ENCODE results near the gene SLC24A4. TPM values are rescaled to one million over a fixed set of nuclear protein-coding genes. Genes with fewer than 3 reads are reported as not detected.

Gene SLC24A4
- total RNA-seq, 1 donor from 2014 or later, result 0.27 TPM

DNA sequence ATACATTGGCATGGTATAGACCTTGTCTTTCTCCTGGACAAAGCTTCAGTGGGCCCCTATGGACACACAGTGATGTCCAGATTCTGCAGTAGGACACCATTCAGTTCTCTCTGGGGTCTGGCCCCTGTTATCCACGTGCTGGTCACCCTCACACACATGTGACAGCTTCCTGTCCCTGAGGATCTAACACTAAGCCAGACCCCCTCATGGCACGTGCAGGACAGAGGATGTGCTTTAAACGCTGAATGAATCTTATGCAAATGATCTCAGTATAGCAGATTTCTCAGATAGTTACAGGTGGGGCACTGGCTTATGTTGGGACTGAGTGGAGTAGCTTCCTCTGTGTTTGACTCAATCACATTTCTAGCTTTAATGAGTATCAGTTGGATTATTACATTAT, 33.7 kb downstream of the SLC24A4 start:
- DNase-seq (no peak), ATAC-seq (ENCODE audit: poor library complexity) (no peak)
- intact Hi-C loops (cut with DNase I), result no loop called here

GRCh38 chr14:92360651-92361370, 37.8 kb downstream of the SLC24A4 start:
- no peak for DNase-seq
- no peak for ATAC-seq (ENCODE audit: poor library complexity)
- intact Hi-C loops (cut with DNase I), result no loop called here

- ATAC-seq (ENCODE audit: poor library complexity) (no peak), DNase-seq (no peak)
- intact Hi-C loops (cut with DNase I), result no loop called here
Measured at GRCh38 chr14:92362781-92363235, 39.8 kb downstream of the SLC24A4 start.

- DNase-seq, result no peak
- ATAC-seq (ENCODE audit: poor library complexity), result no peak
- intact Hi-C loops (cut with DNase I), result no loop called here
Measured at GRCh38 chr14:92366237-92366636, 43.3 kb downstream of the SLC24A4 start.

GRCh38 chr14:92368001-92368400, 45.0 kb downstream of the SLC24A4 start:
- intact Hi-C loops (cut with DNase I), result no loop called here
- DNase-seq (no peak), ATAC-seq (ENCODE audit: poor library complexity) (no peak)

- intact Hi-C loops (cut with DNase I), result no loop called here
- no peak for DNase-seq
- ATAC-seq (ENCODE audit: poor library complexity), result no peak
Measured at GRCh38 chr14:92369097-92369496, 46.1 kb downstream of the SLC24A4 start.

DNA sequence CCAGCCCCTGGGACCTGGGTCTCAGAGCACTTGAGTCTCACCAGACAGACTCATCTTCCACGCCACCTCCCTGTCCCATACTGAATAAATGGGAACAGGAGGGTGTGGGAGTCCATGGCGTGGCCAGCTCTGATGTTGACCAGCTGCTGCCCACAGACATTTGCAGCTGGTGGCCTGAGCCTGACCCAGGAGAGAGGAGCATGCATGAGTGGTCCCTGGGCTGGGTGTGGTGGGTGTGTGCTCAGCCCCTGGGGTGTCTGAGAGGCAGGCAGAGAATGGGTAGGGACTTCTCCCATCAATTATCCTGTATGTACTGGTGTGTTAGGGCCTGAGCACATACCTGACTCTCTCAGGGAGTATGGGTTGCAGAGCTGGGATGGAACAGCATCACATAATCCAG, 49.3 kb downstream of the SLC24A4 start:
- intact Hi-C loops (cut with DNase I), result no loop called here
- ATAC-seq (ENCODE audit: poor library complexity) (no peak), DNase-seq (no peak)

DNA sequence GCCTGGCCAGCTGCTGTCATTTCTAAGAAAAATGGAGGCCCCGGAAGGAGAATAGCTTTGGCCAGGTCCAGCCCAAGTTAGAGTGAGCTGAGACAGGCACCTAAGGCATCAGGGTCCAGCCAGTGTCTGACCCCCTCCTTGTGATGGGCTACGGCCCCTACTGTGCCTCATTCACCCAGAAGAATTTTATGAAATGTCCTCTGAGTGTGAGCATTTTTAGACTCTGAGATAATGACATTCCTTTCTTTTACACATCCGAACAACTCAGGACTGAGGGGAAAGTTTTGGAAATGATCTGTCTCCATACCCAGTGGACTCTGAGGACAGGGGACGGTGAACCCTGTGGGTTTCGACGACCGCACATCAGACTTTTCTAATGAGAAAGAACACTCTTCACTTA, 50.4 kb downstream of the SLC24A4 start:
- ATAC-seq (ENCODE audit: poor library complexity) (no peak), DNase-seq (no peak)
- intact Hi-C loops (cut with DNase I), result no loop called here

DNA sequence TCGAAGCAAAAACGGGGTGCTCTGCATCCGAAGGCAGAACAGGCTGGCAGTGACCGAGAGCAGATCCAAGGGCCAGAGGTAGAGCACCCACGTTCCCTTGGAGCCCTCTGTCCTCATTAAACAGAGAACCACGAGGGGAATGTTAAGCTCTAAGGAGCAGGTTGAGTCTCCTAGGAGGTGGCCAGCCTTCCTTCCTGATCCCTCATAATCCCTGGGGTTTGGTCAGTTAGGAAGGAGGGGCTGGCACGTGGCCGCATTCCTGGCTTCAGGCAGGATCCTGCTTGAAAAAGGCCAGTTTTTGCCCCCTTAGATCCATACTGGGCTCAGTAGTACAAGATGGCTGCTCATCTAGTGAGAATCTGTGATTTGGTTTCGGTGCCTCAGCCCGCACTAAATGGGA, 57.2 kb downstream of the SLC24A4 start:
- intact Hi-C loops (cut with DNase I), result no loop called here
- ATAC-seq (ENCODE audit: poor library complexity) (no peak), DNase-seq (no peak)

DNA sequence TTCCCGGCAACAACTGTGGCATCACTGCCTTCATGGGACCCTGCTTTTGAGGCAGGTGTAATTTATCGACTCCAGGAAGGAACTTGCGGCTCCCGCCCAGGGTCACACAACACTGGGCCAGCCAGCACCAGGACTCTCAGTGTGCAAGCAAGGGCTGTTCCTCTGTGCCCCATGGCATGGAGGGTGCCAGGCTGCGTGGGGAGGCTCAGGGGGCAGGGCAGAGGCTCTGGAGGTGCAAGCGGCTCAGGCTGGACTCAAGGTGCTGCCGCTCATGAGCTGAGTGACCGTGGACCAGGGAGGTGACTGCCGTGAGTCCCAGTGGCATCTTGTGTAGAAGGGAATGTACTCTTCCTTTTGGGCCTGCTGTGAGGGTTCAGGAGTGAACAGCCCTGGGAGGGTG, 57.6 kb downstream of the SLC24A4 start:
- no peak for ATAC-seq (ENCODE audit: poor library complexity)
- intact Hi-C loops (cut with DNase I), result no loop called here
- DNase-seq, result no peak

GRCh38 chr14:92382677-92383076, 59.7 kb downstream of the SLC24A4 start:
- intact Hi-C loops (cut with DNase I), result no loop called here
- ATAC-seq (ENCODE audit: poor library complexity) (peak; percentile 52), DNase-seq (no peak)

- ATAC-seq (ENCODE audit: poor library complexity) (no peak), DNase-seq (no peak)
- intact Hi-C loops (cut with DNase I), result no loop called here
Measured at GRCh38 chr14:92383805-92384204, 60.8 kb downstream of the SLC24A4 start.

DNA sequence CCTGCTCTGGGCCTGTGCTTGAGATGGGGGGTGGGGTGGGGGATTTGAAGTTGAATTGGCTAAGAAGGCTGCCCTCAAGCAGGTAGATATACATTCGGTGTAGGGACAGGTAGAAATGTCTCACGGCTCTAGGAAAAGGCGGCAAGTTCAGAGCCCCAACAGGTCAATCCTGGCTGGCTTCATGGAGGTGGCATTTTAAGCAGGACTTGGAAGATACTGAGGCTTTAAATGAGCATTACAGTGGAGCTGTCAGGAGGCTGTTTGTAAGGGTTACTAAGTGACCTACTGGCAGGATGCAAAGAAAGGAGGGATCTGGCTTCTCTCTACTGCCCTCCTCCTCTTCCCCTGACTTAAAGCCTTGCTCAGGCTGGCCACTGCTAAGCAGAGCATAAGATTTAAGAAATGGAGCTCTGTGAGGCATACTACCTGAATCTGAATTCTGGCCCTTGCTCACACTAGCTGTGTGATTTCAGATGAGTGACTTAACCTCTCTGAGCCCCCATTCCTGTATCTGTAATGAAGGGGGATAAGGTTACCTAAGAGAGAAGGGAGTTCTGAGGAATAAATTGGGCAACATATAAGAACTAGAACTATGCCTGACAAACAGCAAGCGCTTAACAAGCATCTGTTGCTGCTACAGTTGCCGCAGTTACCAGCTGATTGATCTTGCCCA, 61.6 kb downstream of the SLC24A4 start:
- no peak for ATAC-seq (ENCODE audit: poor library complexity)
- intact Hi-C loops (cut with DNase I), result no loop called here

DNA sequence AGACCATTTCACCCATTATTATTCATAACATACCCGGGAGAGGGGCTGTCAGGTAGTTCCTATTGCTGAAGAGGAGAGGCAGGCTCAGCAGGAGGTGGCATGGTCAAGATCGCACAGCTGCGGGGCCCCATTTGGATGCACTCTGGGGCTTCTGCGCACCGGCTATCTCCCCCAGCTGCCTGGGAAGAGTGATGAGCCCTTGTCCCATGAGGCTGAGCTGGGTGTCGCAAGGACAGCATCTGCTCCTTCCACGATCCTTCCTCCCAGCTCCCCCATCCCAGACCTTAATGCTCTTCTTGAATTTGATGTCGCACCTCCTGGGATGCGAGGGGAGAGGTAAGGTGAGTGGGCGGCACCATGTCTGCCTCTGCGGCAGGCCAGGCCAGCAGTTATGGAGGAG, 62.6 kb downstream of the SLC24A4 start:
- DNase-seq (no peak), ATAC-seq (ENCODE audit: poor library complexity) (no peak)
- intact Hi-C loops (cut with DNase I), result no loop called here

More for the DNA sequence above, 61.6 kb downstream of the SLC24A4 start:
- no peak for DNase-seq

DNA sequence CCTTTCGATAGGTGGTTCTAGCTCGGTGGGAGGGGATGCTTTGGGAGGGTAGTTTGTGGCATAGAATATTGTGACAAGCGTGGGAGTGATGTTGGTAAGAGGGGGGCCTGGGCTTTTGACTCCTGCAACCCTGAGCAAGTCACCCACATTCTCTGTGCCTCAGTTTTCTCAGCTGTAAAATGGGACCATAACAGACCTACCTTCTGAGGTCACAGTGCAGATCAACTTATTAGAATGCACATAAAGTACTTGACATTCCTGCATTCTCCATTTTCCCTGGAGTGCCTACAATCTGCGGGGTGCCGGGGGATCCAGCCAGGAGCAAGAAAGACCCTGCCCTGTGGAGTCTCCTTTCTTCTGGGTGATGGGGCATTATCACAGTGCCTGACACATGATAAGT, 63.2 kb downstream of the SLC24A4 start:
- DNase-seq, result no peak
- intact Hi-C loops (cut with DNase I), result no loop called here
- ATAC-seq (ENCODE audit: poor library complexity), result no peak

DNA sequence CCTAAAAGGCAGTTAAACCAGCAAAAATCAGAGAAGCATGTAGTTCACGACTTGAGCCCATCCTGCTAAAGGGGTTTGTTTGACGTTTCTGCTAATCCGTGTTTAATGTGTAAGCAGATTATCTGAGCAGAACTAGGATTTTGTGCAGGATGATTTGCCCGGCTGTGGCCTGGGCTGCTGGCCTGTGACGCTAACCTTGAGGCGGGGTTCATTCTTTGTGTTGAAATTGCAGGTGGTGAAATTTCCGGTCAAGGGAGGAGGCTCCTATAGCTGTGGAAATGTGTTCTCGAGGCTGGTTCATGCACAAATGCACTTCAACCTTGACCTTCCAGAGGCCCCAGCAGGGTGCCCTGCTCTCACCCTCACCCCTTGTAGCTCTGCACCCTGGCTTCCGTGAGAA, 63.7 kb downstream of the SLC24A4 start:
- intact Hi-C loops (cut with DNase I), result no loop called here
- DNase-seq (no peak), ATAC-seq (ENCODE audit: poor library complexity) (peak; percentile 31)

DNA sequence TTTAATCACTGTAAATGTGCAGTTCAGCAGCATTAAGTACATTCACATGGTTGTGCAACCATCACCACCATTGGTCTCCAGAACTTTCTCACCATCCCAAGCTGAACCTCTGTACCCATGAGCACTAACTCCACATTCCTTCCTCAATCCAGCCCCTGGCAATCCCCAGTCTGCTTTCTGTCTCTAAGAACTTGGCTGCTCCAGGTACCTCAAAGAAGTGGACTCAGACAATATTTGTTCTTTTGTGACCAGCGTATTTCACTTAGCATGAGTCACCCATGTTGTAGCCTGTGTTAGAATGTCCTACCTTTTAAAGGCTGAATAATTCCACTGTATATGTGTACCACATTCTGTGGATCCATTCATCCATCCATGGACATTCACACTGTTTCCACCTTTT, 64.6 kb downstream of the SLC24A4 start:
- DNase-seq (no peak), ATAC-seq (ENCODE audit: poor library complexity) (no peak)
- intact Hi-C loops (cut with DNase I), result no loop called here

- intact Hi-C loops (cut with DNase I), result no loop called here
- no peak for DNase-seq
- no peak for ATAC-seq (ENCODE audit: poor library complexity)
Measured at GRCh38 chr14:92389598-92390158, 66.7 kb downstream of the SLC24A4 start.

GRCh38 chr14:92391726-92392125, 68.8 kb downstream of the SLC24A4 start:
- intact Hi-C loops (cut with DNase I), result no loop called here
- no peak for ATAC-seq (ENCODE audit: poor library complexity)
- no peak for DNase-seq

- intact Hi-C loops (cut with DNase I), result no loop called here
- no peak for DNase-seq
- no peak for ATAC-seq (ENCODE audit: poor library complexity)
Measured at GRCh38 chr14:92392711-92393110, 69.7 kb downstream of the SLC24A4 start.

All from Right ventricle myocardium superior (tissue), 1 donor.